A673 (cell line): Measurements from ENCODE around the gene HINT3.

Source experiments
- CTCF ChIP-seq: fragments of 300-800, 200-600 bp; sonication (generic); conservative IDR thresholded peaks from 2 replicates; pipeline ENCODE4 v1.5.1; 2017; ENCODE audit warnings: low read depth, mild to moderate bottlenecking, antibody characterized with exemption, low read length, moderate library complexity, mixed read lengths
- EZH2 ChIP-seq: fragments of 200-600 bp; sonication (generic); IDR thresholded peaks from 2 replicates; pipeline ENCODE4 v1.6.1; 2017; ENCODE audit warnings: borderline replicate concordance, low read depth, mild to moderate bottlenecking, mixed read lengths, antibody characterized with exemption, low read length; ENCODE audit not compliant: poor library complexity, severe bottlenecking

- no peak for TF ChIP-seq EZH2
- TF ChIP-seq CTCF, result no peak
These were observed 43.4 kb upstream of the HINT3 start for GRCh38 chr6:125913145-125913544.
